HEK293 (cell line): Measurements from ENCODE around the gene TADA3.

ENCODE experiments used
- CTCF ChIA-PET: fragments of 350-600 bp; formaldehyde crosslinking; extraction: SDS; loops from one replicate; lab custom pipeline; 2021; ENCODE audit warnings: antibody characterized with exemption; lab: Yijun Ruan, JAX
- POLR2A ChIA-PET: fragments of 300-600 bp; formaldehyde crosslinking; extraction: SDS; loops from one replicate; lab custom pipeline; 2020; ENCODE audit warnings: antibody characterized with exemption, inconsistent platforms; lab: Yijun Ruan, JAX
- H3K27ac ChIP-seq: fragments of 200-500 bp; sonication (Bioruptor generic); 2 replicates; pipeline ENCODE4 v1.5.1; 2014; ENCODE audit warnings: low read depth, low read length, control low read depth, inconsistent platforms; ENCODE audit errors: extremely low read depth
- H3K36me3 ChIP-seq, 2 experiments: fragments of 200-500 bp in 1 of 2; sonication (Bioruptor generic) in 1 of 2; 1 replicate in 1 of 2; 2 replicates in 1 of 2; pipeline ENCODE4 v1.5.1; 2014 to 2017; ENCODE audit warnings: inconsistent platforms in 2 of 2, low read length in 2 of 2; ENCODE audit not compliant: control insufficient read depth in 2 of 2, insufficient read depth in 1 of 2
- H3K4me1 ChIP-seq: fragments of 200-500 bp; sonication (Bioruptor generic); 2 replicates; pipeline ENCODE4 v1.5.1; 2014; ENCODE audit warnings: mild to moderate bottlenecking, low read length, inconsistent platforms; ENCODE audit not compliant: control insufficient read depth, insufficient read depth
- H3K4me3 ChIP-seq: 2 replicates; pipeline ENCODE4 v1.5.1; 2011; ENCODE audit warnings: low read depth, mild to moderate bottlenecking, control low read depth, low read length, moderate library complexity
- H3K9me3 ChIP-seq: fragments of 200-500 bp; sonication (Bioruptor generic); 2 replicates; pipeline ENCODE4 v1.5.1; 2014; ENCODE audit warnings: low read depth, low read length, inconsistent platforms; ENCODE audit not compliant: control insufficient read depth, insufficient read depth
- EGR2 ChIP-seq: fragments of 450-650 bp; formaldehyde crosslinking; IDR thresholded peaks from 2 replicates; pipeline ENCODE4 v1.5.1; 2016; ENCODE audit warnings: low read depth, missing biosample characterization, missing genetic modification characterization
- KLF1 ChIP-seq: fragments of 450-650 bp; formaldehyde crosslinking; IDR thresholded peaks from 2 replicates; pipeline ENCODE4 v1.5.1; 2016; ENCODE audit warnings: missing biosample characterization, missing genetic modification characterization
- SETDB1 ChIP-seq: IDR thresholded peaks from one replicate; pipeline ENCODE4 v1.6.1; 2017; ENCODE audit warnings: mild to moderate bottlenecking, low read length, moderate library complexity, mixed read lengths; ENCODE audit not compliant: insufficient read length
- SP2 ChIP-seq: fragments of 450-650 bp; formaldehyde crosslinking; IDR thresholded peaks from 2 replicates; pipeline ENCODE4 v1.5.1; 2016; ENCODE audit warnings: missing biosample characterization, missing genetic modification characterization
- ZNF184 ChIP-seq: fragments of 450-650 bp; IDR thresholded peaks from 2 replicates; pipeline ENCODE4 v1.5.1; 2018; ENCODE audit warnings: missing biosample characterization, mild to moderate bottlenecking, missing genetic modification characterization
- ZNF221 ChIP-seq: fragments of 450-650 bp; formaldehyde crosslinking; IDR thresholded peaks from 2 replicates; pipeline ENCODE4 v1.5.1; 2017; ENCODE audit warnings: missing biosample characterization, missing genetic modification characterization, borderline replicate concordance
- ZNF266 ChIP-seq: fragments of 450-650 bp; formaldehyde crosslinking; IDR thresholded peaks from 2 replicates; pipeline ENCODE4 v1.5.1; 2016; ENCODE audit warnings: missing biosample characterization, missing genetic modification characterization, low read depth
- ZNF274 ChIP-seq, 2 experiments: fragments of 200-500 bp in 1 of 2; fragments of 450-650 bp in 1 of 2; sonication (Bioruptor generic) in 1 of 2; formaldehyde crosslinking in 1 of 2; IDR thresholded peaks; 2 replicates each; pipeline versions ENCODE4 v1.5.1 to v1.6.1; 2014 to 2016; ENCODE audit warnings: borderline replicate concordance in 1 of 2, inconsistent platforms in 1 of 2, low read length in 1 of 2, missing biosample characterization in 1 of 2, missing genetic modification characterization in 1 of 2
- ZNF341 ChIP-seq: fragments of 450-650 bp; formaldehyde crosslinking; IDR thresholded peaks from 2 replicates; pipeline ENCODE4; 2016; ENCODE audit warnings: low read depth, missing biosample characterization, missing genetic modification characterization
- ZNF426 ChIP-seq: fragments of 450-650 bp; formaldehyde crosslinking; IDR thresholded peaks from 2 replicates; pipeline ENCODE4 v1.5.1; 2017; ENCODE audit warnings: missing biosample characterization, missing genetic modification characterization, mild to moderate bottlenecking, inconsistent platforms, moderate library complexity
- ZNF530 ChIP-seq: fragments of 450-650 bp; formaldehyde crosslinking; IDR thresholded peaks from 2 replicates; pipeline ENCODE4 v1.5.1; 2016; ENCODE audit warnings: low read depth, missing biosample characterization, missing genetic modification characterization
- ZNF776 ChIP-seq: fragments of 450-650 bp; formaldehyde crosslinking; IDR thresholded peaks from 2 replicates; pipeline ENCODE4 v1.5.0; 2017; ENCODE audit warnings: missing biosample characterization, missing genetic modification characterization, borderline replicate concordance
- ZNF785 ChIP-seq: fragments of 450-650 bp; formaldehyde crosslinking; IDR thresholded peaks from 2 replicates; pipeline ENCODE4 v1.5.1; 2016; ENCODE audit warnings: missing biosample characterization, missing genetic modification characterization
- TF ChIP-seq, protein P1 (sequence below): fragments of 450-650 bp; formaldehyde crosslinking; IDR thresholded peaks from 2 replicates; pipeline ENCODE4 v1.5.1; 2016; ENCODE audit warnings: missing biosample characterization, missing genetic modification characterization
- TF ChIP-seq, protein P2 (sequence below): fragments of 450-650 bp; formaldehyde crosslinking; IDR thresholded peaks from 2 replicates; pipeline ENCODE4 v1.5.1; 2016; ENCODE audit warnings: missing biosample characterization, missing genetic modification characterization
- TF ChIP-seq, protein P3 (sequence below): fragments of 450-650 bp; formaldehyde crosslinking; IDR thresholded peaks from 2 replicates; pipeline ENCODE4 v1.5.1; 2016; ENCODE audit warnings: missing biosample characterization, missing genetic modification characterization
- TF ChIP-seq, protein P4 (sequence below): fragments of 450-650 bp; formaldehyde crosslinking; IDR thresholded peaks from 2 replicates; pipeline ENCODE4 v1.5.1; 2016; ENCODE audit warnings: missing biosample characterization, missing genetic modification characterization, borderline replicate concordance
- TF ChIP-seq, protein P5 (sequence below): fragments of 450-650 bp; formaldehyde crosslinking; IDR thresholded peaks from 2 replicates; pipeline ENCODE4 v1.5.1; 2016; ENCODE audit warnings: missing biosample characterization, missing genetic modification characterization

The TADA3 gene

DNA sequence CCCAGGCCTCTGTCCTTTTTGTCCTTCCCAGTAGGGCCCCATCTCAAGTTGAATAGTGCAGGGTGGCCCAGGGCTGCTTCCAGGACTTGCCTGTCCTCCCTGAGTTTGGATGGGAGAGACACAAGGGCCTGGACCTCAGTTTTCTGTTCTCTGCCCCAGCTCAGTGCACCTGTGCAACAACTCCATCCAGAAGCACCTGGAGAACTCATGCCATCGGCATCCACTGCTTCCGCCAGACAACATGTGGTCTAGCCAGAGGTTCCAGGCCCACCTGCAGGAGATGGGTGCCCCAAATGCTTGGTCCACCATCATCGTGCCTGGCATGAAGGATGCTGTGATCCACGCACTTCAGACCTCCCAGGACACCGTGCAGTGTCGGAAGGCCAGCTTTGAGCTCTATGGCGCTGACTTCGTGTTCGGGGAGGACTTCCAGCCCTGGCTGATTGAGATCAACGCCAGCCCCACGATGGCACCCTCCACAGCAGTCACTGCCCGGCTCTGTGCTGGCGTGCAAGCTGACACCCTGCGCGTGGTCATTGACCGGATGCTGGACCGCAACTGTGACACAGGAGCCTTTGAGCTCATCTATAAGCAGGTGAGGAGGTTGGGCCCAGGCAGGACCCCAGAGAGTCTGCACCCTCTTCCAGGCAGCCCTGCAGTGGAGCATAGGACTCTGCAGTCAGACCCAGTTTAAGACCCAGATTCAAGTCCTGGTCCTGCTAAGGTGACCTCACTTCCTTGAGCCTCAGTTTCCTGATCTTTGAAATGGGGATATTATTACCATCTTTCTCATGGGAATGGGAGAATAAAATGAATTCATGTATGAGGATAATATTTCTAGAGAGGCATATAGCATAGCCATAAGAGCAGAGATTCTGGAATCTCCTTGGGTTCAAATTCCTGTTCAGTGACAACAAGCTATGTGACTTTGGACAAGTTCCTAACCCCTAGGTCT is 36.8 kb upstream of the TADA3 start:
- TF ChIP-seq ZNF221 (no peak), SP2 (no peak), SETDB1 (no peak), KLF1 (no peak), EGR2 (tag by site-specific recombination) (no peak), ZNF274 (IDR thresholded peaks at IDR 0.05; ENCODE audit: low read length) (no peak), ZNF274 (tag by site-specific recombination; IDR thresholded peaks at IDR 0.05; ENCODE audit: borderline replicate concordance) (no peak), ZNF426 (tag by site-specific recombination) (no peak), ZNF266 (no peak), ZNF341 (tag by site-specific recombination) (no peak), ZNF530 (tag by site-specific recombination) (no peak), ZNF776 (tag by site-specific recombination) (no peak), ZNF184 (tag by site-specific recombination) (no peak), ZNF785 (tag by site-specific recombination) (no peak)
- TF ChIP-seq, protein P1, sequence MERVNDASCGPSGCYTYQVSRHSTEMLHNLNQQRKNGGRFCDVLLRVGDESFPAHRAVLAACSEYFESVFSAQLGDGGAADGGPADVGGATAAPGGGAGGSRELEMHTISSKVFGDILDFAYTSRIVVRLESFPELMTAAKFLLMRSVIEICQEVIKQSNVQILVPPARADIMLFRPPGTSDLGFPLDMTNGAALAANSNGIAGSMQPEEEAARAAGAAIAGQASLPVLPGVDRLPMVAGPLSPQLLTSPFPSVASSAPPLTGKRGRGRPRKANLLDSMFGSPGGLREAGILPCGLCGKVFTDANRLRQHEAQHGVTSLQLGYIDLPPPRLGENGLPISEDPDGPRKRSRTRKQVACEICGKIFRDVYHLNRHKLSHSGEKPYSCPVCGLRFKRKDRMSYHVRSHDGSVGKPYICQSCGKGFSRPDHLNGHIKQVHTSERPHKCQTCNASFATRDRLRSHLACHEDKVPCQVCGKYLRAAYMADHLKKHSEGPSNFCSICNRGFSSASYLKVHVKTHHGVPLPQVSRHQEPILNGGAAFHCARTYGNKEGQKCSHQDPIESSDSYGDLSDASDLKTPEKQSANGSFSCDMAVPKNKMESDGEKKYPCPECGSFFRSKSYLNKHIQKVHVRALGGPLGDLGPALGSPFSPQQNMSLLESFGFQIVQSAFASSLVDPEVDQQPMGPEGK = no peak
- TF ChIP-seq, protein P2, sequence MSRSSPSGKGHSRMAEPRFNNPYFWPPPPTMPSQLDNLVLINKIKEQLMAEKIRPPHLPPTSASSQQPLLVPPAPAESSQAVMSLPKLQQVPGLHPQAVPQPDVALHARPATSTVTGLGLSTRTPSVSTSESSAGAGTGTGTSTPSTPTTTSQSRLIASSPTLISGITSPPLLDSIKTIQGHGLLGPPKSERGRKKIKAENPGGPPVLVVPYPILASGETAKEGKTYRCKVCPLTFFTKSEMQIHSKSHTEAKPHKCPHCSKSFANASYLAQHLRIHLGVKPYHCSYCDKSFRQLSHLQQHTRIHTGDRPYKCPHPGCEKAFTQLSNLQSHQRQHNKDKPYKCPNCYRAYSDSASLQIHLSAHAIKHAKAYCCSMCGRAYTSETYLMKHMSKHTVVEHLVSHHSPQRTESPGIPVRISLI = no peak
- TF ChIP-seq, protein P3, sequence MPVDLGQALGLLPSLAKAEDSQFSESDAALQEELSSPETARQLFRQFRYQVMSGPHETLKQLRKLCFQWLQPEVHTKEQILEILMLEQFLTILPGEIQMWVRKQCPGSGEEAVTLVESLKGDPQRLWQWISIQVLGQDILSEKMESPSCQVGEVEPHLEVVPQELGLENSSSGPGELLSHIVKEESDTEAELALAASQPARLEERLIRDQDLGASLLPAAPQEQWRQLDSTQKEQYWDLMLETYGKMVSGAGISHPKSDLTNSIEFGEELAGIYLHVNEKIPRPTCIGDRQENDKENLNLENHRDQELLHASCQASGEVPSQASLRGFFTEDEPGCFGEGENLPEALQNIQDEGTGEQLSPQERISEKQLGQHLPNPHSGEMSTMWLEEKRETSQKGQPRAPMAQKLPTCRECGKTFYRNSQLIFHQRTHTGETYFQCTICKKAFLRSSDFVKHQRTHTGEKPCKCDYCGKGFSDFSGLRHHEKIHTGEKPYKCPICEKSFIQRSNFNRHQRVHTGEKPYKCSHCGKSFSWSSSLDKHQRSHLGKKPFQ (tag by site-specific recombination) = no peak
- TF ChIP-seq, protein P4, sequence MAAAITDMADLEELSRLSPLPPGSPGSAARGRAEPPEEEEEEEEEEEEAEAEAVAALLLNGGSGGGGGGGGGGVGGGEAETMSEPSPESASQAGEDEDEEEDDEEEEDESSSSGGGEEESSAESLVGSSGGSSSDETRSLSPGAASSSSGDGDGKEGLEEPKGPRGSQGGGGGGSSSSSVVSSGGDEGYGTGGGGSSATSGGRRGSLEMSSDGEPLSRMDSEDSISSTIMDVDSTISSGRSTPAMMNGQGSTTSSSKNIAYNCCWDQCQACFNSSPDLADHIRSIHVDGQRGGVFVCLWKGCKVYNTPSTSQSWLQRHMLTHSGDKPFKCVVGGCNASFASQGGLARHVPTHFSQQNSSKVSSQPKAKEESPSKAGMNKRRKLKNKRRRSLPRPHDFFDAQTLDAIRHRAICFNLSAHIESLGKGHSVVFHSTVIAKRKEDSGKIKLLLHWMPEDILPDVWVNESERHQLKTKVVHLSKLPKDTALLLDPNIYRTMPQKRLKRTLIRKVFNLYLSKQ = no peak
- TF ChIP-seq, protein P5, sequence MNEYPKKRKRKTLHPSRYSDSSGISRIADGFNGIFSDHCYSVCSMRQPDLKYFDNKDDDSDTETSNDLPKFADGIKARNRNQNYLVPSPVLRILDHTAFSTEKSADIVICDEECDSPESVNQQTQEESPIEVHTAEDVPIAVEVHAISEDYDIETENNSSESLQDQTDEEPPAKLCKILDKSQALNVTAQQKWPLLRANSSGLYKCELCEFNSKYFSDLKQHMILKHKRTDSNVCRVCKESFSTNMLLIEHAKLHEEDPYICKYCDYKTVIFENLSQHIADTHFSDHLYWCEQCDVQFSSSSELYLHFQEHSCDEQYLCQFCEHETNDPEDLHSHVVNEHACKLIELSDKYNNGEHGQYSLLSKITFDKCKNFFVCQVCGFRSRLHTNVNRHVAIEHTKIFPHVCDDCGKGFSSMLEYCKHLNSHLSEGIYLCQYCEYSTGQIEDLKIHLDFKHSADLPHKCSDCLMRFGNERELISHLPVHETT (tag by site-specific recombination) = no peak
- ChIA-PET CTCF (interaction anchor here (0.6 to 1.2 kb wide), 3 partner anchors 111 to 883 kb away, joined by 3 to 4 read pairs (median 4); no protein-coding TSS in a partner anchor), POLR2A (interaction anchor here (1.1 kb wide), 1 partner anchor 15 kb away, joined by 3 read pairs; no protein-coding TSS in a partner anchor)
- H3K9me3 ChIP-seq = no peaks in the 10 kb centered on the region
- no peaks in the 10 kb centered on the region for H3K4me1 ChIP-seq
- no peak overlapping the region for H3K4me3 ChIP-seq
- H3K27ac ChIP-seq = no peak overlapping the region
- peaks cover 22 to 58% of the 10 kb centered on the region in 2 experiments for H3K36me3 ChIP-seq
